Mesenchymal stem cell (in vitro differentiated cells and primary cell): Measurements from ENCODE around the gene ERFE.

Experiments
- DNase-seq: peaks from one replicate; pipeline ENCODE4 v3.0.0-alpha.2; 2013
- H2AFZ ChIP-seq: one replicate; pipeline ENCODE4 v1.6.1; 2013; ENCODE audit warnings: low read depth, mild to moderate bottlenecking, control low read depth, inconsistent platforms, low read length, moderate library complexity
- H2AK5ac ChIP-seq: 2 replicates; pipeline ENCODE4 v1.6.1; 2013; ENCODE audit warnings: low read length, moderate library complexity, mild to moderate bottlenecking, inconsistent platforms; ENCODE audit not compliant: severe bottlenecking
- H2BK120ac ChIP-seq: one replicate; pipeline ENCODE4 v1.6.1; 2013; ENCODE audit warnings: low read depth, mild to moderate bottlenecking, inconsistent platforms, low read length, moderate library complexity
- H2BK12ac ChIP-seq, 2 experiments: one replicate each; pipeline ENCODE4 v1.6.1; 2013; ENCODE audit warnings: inconsistent platforms in 2 of 2, low read length in 2 of 2, mild to moderate bottlenecking in 2 of 2, moderate library complexity in 2 of 2, control low read depth in 1 of 2
- H2BK15ac ChIP-seq: one replicate; pipeline ENCODE4 v1.6.1; 2013; ENCODE audit warnings: mild to moderate bottlenecking, low read depth, inconsistent platforms; ENCODE audit not compliant: poor library complexity, severe bottlenecking
- H2BK5ac ChIP-seq: 2 replicates; pipeline ENCODE4 v1.6.1; 2013; ENCODE audit warnings: low read depth, mild to moderate bottlenecking, low read length, control low read depth, inconsistent platforms; ENCODE audit not compliant: poor library complexity, severe bottlenecking
- H3K14ac ChIP-seq, 2 experiments: one replicate each; pipeline ENCODE4 v1.6.1; 2013; ENCODE audit warnings: inconsistent platforms in 2 of 2, low read length in 2 of 2, control low read depth in 1 of 2, mild to moderate bottlenecking in 1 of 2, moderate library complexity in 1 of 2
- H3K18ac ChIP-seq, 2 experiments: one replicate each; pipeline ENCODE4 v1.6.1; 2013; ENCODE audit warnings: inconsistent platforms in 2 of 2, low read length in 2 of 2, control low read depth in 1 of 2, low read depth in 1 of 2, mild to moderate bottlenecking in 1 of 2
- H3K23ac ChIP-seq, 2 experiments: one replicate each; pipeline ENCODE4 v1.6.1; 2013; ENCODE audit warnings: inconsistent platforms in 2 of 2, low read length in 2 of 2, mild to moderate bottlenecking in 2 of 2, moderate library complexity in 2 of 2, control low read depth in 1 of 2
- H3K27ac ChIP-seq: 2 replicates; pipeline ENCODE4 v1.5.1; 2013; ENCODE audit warnings: mild to moderate bottlenecking, moderate library complexity, low read length, control low read depth, inconsistent platforms; ENCODE audit not compliant: poor library complexity, severe bottlenecking
- H3K27me3 ChIP-seq, 2 experiments: 2 replicates each; pipeline versions ENCODE4 v1.6.1 to v1.7.0; 2013; ENCODE audit warnings: low read length in 2 of 2, mild to moderate bottlenecking in 2 of 2, moderate library complexity in 2 of 2, control low read depth in 1 of 2, inconsistent platforms in 1 of 2; ENCODE audit not compliant: control insufficient read depth in 1 of 2, insufficient read depth in 1 of 2
- H3K36me3 ChIP-seq, 2 experiments: 2 replicates each; pipeline versions ENCODE4 v1.6.1 to v1.7.0; 2013; ENCODE audit warnings: low read length in 2 of 2, control low read depth in 1 of 2, inconsistent platforms in 1 of 2, low read depth in 1 of 2, mild to moderate bottlenecking in 1 of 2; ENCODE audit not compliant: insufficient read depth in 2 of 2, control insufficient read depth in 1 of 2
- H3K4ac ChIP-seq, 2 experiments: one replicate each; pipeline ENCODE4 v1.6.1; 2013; ENCODE audit warnings: inconsistent platforms in 2 of 2, low read length in 2 of 2, mild to moderate bottlenecking in 2 of 2, moderate library complexity in 2 of 2, control low read depth in 1 of 2, low read depth in 1 of 2
- H3K4me1 ChIP-seq: 2 replicates; pipeline ENCODE4 v1.6.1; 2013; ENCODE audit warnings: low read depth, low read length, control low read depth; ENCODE audit not compliant: control insufficient read depth, insufficient read depth
- H3K4me2 ChIP-seq: 2 replicates; pipeline ENCODE4 v1.6.1; 2013; ENCODE audit warnings: low read length, mild to moderate bottlenecking, inconsistent platforms; ENCODE audit not compliant: poor library complexity, severe bottlenecking
- H3K4me3 ChIP-seq, 2 experiments: 2 replicates each; pipeline versions ENCODE4 v1.5.1 to v1.7.0; 2013; ENCODE audit warnings: low read length in 2 of 2, mild to moderate bottlenecking in 2 of 2, control low read depth in 1 of 2, low read depth in 1 of 2; ENCODE audit not compliant: insufficient read depth in 1 of 2
- H3K79me1 ChIP-seq: replicated peaks from 2 replicates; pipeline ENCODE4 v1.6.1; 2013; ENCODE audit warnings: mild to moderate bottlenecking, control low read depth, low read length, inconsistent platforms; ENCODE audit not compliant: poor library complexity, severe bottlenecking
- H3K9ac ChIP-seq: 2 replicates; pipeline ENCODE4 v1.7.0; 2013; ENCODE audit warnings: mild to moderate bottlenecking, low read length, moderate library complexity
- H3K9me3 ChIP-seq: 2 replicates; pipeline ENCODE4 v1.7.0; 2013; ENCODE audit warnings: mild to moderate bottlenecking, low read length; ENCODE audit not compliant: control insufficient read depth
- H4K8ac ChIP-seq: one replicate; pipeline ENCODE4 v1.6.1; 2013; ENCODE audit warnings: inconsistent platforms, mild to moderate bottlenecking, low read length, moderate library complexity
- H4K91ac ChIP-seq: one replicate; pipeline ENCODE4 v1.6.1; 2013; ENCODE audit warnings: mild to moderate bottlenecking, low read length, inconsistent platforms
- WGBS: methylation state at CpG from one replicate; pipeline ENCODE4 v1.1.7; 2013; ENCODE audit warnings: mixed read lengths; 5-methylcytosine and 5-hydroxymethylcytosine counted together

ERFE gene

DNA sequence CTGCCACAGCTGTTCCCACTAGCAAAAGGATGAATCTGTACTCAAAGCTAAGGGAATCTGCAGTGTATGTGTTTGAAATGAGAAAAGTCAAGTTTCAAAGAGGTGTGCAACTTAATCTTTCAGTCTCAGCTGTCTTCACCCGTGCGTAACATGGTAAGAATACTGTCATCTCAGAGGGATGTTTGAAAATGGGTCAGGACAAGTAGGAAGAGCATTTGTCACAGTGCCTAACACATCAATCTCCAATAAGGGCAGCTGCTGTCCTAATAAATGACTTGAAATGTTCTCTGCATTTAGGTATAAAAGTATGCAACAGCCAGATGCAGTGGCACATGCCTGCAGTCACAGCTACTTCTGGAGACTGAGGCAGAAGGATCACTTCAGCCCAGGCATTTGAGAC, 31.7 kb downstream of the ERFE start:
- H3K9ac ChIP-seq: no peak overlapping the region
- H2BK5ac ChIP-seq: no peak overlapping the region
- H3K4me1 ChIP-seq: no peaks in the 10 kb centered on the region
- H3K18ac ChIP-seq: no peak overlapping the region
- no peak overlapping the region for H3K14ac ChIP-seq
- no peak overlapping the region for H3K23ac ChIP-seq
- H2BK15ac ChIP-seq: no peak overlapping the region
- no peaks in the 10 kb centered on the region for H3K9me3 ChIP-seq
- H2BK12ac ChIP-seq: no peak overlapping the region
- no peak overlapping the region for H3K27ac ChIP-seq
- H4K91ac ChIP-seq: no peak overlapping the region
- H3K79me1 ChIP-seq: peaks cover 29% of the 10 kb centered on the region
- H3K4ac ChIP-seq: no peak overlapping the region
- H3K4me2 ChIP-seq: no peak overlapping the region
- peaks cover 37 to 85% of the 10 kb centered on the region in 2 experiments for H3K36me3 ChIP-seq
- no peak overlapping the region for H3K4me3 ChIP-seq
- H2BK120ac ChIP-seq: no peak overlapping the region
- no peak overlapping the region for H2AFZ ChIP-seq
- no peak overlapping the region for H2AK5ac ChIP-seq
- H4K8ac ChIP-seq: no peak overlapping the region
- no peaks in the 10 kb centered on the region for H3K27me3 ChIP-seq
- no peak for DNase-seq
- whole genome bisulfite sequencing: 92% methylated on average over 2 of the region's 2 CpGs

GRCh38 chr2:238202326-238203093, 43.7 kb downstream of the ERFE start:
- Histone ChIP-seq H3K36me3 (peaks cover 3 to 6% of the 10 kb centered on the region in 2 experiments), H3K9ac (peak overlapping the region; percentile 96), H3K4me2 (peak overlapping the region; percentile 91), H3K4me3 (peak overlapping the region; percentile 83 to 93), H4K91ac (no peak overlapping the region), H3K4ac (peak overlapping the region; percentile 85 to 92), H3K9me3 (no peaks in the 10 kb centered on the region), H3K4me1 (peaks cover 15% of the 10 kb centered on the region), H2BK12ac (no peak overlapping the region), H2BK5ac (no peak overlapping the region), H2BK120ac (no peak overlapping the region), H3K79me1 (peaks cover 4% of the 10 kb centered on the region), H3K18ac (peak overlapping the region; percentile 46 to 95), H4K8ac (peak overlapping the region; percentile 35), H2AK5ac (no peak overlapping the region), H2AFZ (no peak overlapping the region), H3K27ac (no peak overlapping the region), H3K23ac (peak overlapping the region in 1 of 2 experiments; percentile 99), H2BK15ac (no peak overlapping the region), H3K14ac (peak overlapping the region in 1 of 2 experiments; percentile 18), H3K27me3 (peaks cover 0 to 2% of the 10 kb centered on the region in 2 experiments)
- DNase-seq: peak; percentile 42
- 11% methylated on average over 26 of the region's 27 CpGs for whole genome bisulfite sequencing

- Histone ChIP-seq H3K36me3 (peaks cover 3 to 6% of the 10 kb centered on the region in 2 experiments), H4K8ac (peak within 1 kb of the TSS; percentile 98)
Measured at GRCh38 chr2:238203094-238203972, 44.6 kb downstream of the ERFE start, which contains the start of gene ILKAP. ILKAP (minus strand) TSS chr2:238203695; CDS start chr2:238203553, 142 bp downstream.

More at GRCh38 chr2:238203094-238203972, 44.6 kb downstream of the ERFE start, which contains the start of gene ILKAP:
- peak within 1 kb of the TSS in 1 of 2 experiments; percentile 18 for H3K14ac ChIP-seq
- H3K9ac ChIP-seq: peak within 1 kb of the TSS; percentile 96
- no peak within 1 kb of the TSS for H3K27ac ChIP-seq
- peak within 1 kb of the TSS; percentile 83 for H2BK5ac ChIP-seq
- H4K91ac ChIP-seq: peak within 1 kb of the TSS; percentile 87
- H3K4ac ChIP-seq: peak within 1 kb of the TSS; percentile 87 to 93
- peak within 1 kb of the TSS; percentile 50 for H2BK120ac ChIP-seq
- peaks cover 15% of the 10 kb centered on the region for H3K4me1 ChIP-seq
- peak; percentile 79 for DNase-seq
- H3K27me3 ChIP-seq: peaks cover 6 to 7% of the 10 kb centered on the region in 2 experiments
- peak within 1 kb of the TSS; percentile 13 for H2AK5ac ChIP-seq
- peak within 1 kb of the TSS; percentile 29 for H2BK15ac ChIP-seq
- peaks cover 4% of the 10 kb centered on the region for H3K79me1 ChIP-seq
- H2AFZ ChIP-seq: peak within 1 kb of the TSS; percentile 95
- no peaks in the 10 kb centered on the region for H3K9me3 ChIP-seq
- peak within 1 kb of the TSS; percentile 86 to 99 for H3K23ac ChIP-seq
- H3K4me3 ChIP-seq: peak within 1 kb of the TSS; percentile 83 to 93
- H3K18ac ChIP-seq: peak within 1 kb of the TSS; percentile 86 to 95
- under 1% methylated on average over 84 of the region's 126 CpGs for WGBS
- no peak within 1 kb of the TSS for H2BK12ac ChIP-seq
- peak within 1 kb of the TSS; percentile 91 for H3K4me2 ChIP-seq
